Measurements from ENCODE around the gene KLHL8.

- no peak for TF ChIP-seq CTCF (IDR thresholded peaks at IDR 0.05; ENCODE audit: low read depth, low read length)
- TF ChIP-seq EZH2phosphoT487 (IDR thresholded peaks at IDR 0.05; ENCODE audit: low read depth): no peak
Measured at GRCh38 chr4:87179751-87180150, 40.7 kb downstream of the KLHL8 start.

Measured in OCI-LY3 (cell line).